ENCODE results near the gene CDK14.

CDK14 gene

GRCh38 chr7:90690159-90690858, 94.2 kb downstream of the CDK14 start:
- TF ChIP-seq POLR2AphosphoS5 (IDR thresholded peaks at IDR 0.05; ENCODE audit: low read depth, low read length) (no peak), TAF1 (IDR thresholded peaks at IDR 0.05; ENCODE audit: borderline replicate concordance, low read depth, low read length) (no peak), POLR2A (IDR thresholded peaks at IDR 0.05; ENCODE audit: low read depth, low read length) (no peak)
- DNase-seq (ENCODE audit: insufficient read length), result no peak
- peak; percentile 17 for FAIRE-seq

- TF ChIP-seq POLR2AphosphoS5 (IDR thresholded peaks at IDR 0.05; ENCODE audit: low read depth, low read length) (no peak), POLR2A (IDR thresholded peaks at IDR 0.05; ENCODE audit: low read depth, low read length) (no peak), TAF1 (IDR thresholded peaks at IDR 0.05; ENCODE audit: borderline replicate concordance, low read depth, low read length) (no peak)
- no peak for FAIRE-seq
- DNase-seq (ENCODE audit: insufficient read length), result no peak
Measured at GRCh38 chr7:90692396-90692795, 96.3 kb downstream of the CDK14 start.

- FAIRE-seq, result no peak
- no peak for TF ChIP-seq TAF1 (IDR thresholded peaks at IDR 0.05; ENCODE audit: borderline replicate concordance, low read depth, low read length)
- no peak for DNase-seq (ENCODE audit: insufficient read length)
Measured at GRCh38 chr7:90692947-90693346, 96.8 kb downstream of the CDK14 start.

GRCh38 chr7:90693939-90694338, 97.8 kb downstream of the CDK14 start:
- FAIRE-seq (no peak), DNase-seq (ENCODE audit: insufficient read length) (no peak)
- no peak for TF ChIP-seq POLR2A (IDR thresholded peaks at IDR 0.05; ENCODE audit: low read depth, low read length)
- TF ChIP-seq POLR2AphosphoS5 (IDR thresholded peaks at IDR 0.05; ENCODE audit: low read depth, low read length), result no peak
- TF ChIP-seq TAF1 (IDR thresholded peaks at IDR 0.05; ENCODE audit: borderline replicate concordance, low read depth, low read length), result no peak

- FAIRE-seq (no peak), DNase-seq (ENCODE audit: insufficient read length) (no peak)
- no peak for TF ChIP-seq POLR2AphosphoS5 (IDR thresholded peaks at IDR 0.05; ENCODE audit: low read depth, low read length)
- no peak for TF ChIP-seq TAF1 (IDR thresholded peaks at IDR 0.05; ENCODE audit: borderline replicate concordance, low read depth, low read length)
- TF ChIP-seq POLR2A (IDR thresholded peaks at IDR 0.05; ENCODE audit: low read depth, low read length), result no peak
Measured at GRCh38 chr7:90698616-90699015, 102.5 kb downstream of the CDK14 start.

GRCh38 chr7:90701021-90701420, 104.9 kb downstream of the CDK14 start:
- FAIRE-seq (no peak), DNase-seq (ENCODE audit: insufficient read length) (no peak)
- TF ChIP-seq POLR2A (IDR thresholded peaks at IDR 0.05; ENCODE audit: low read depth, low read length), result no peak
- TF ChIP-seq TAF1 (IDR thresholded peaks at IDR 0.05; ENCODE audit: borderline replicate concordance, low read depth, low read length), result no peak
- no peak for TF ChIP-seq POLR2AphosphoS5 (IDR thresholded peaks at IDR 0.05; ENCODE audit: low read depth, low read length)

GRCh38 chr7:90701771-90702170, 105.7 kb downstream of the CDK14 start:
- TF ChIP-seq POLR2AphosphoS5 (IDR thresholded peaks at IDR 0.05; ENCODE audit: low read depth, low read length) (no peak), POLR2A (IDR thresholded peaks at IDR 0.05; ENCODE audit: low read depth, low read length) (no peak), TAF1 (IDR thresholded peaks at IDR 0.05; ENCODE audit: borderline replicate concordance, low read depth, low read length) (no peak)
- DNase-seq (ENCODE audit: insufficient read length), result no peak
- FAIRE-seq, result no peak

- FAIRE-seq, result peak; percentile 46
- TF ChIP-seq POLR2A (IDR thresholded peaks at IDR 0.05; ENCODE audit: low read depth, low read length) (no peak), TAF1 (IDR thresholded peaks at IDR 0.05; ENCODE audit: borderline replicate concordance, low read depth, low read length) (no peak), POLR2AphosphoS5 (IDR thresholded peaks at IDR 0.05; ENCODE audit: low read depth, low read length) (no peak)
- no peak for DNase-seq (ENCODE audit: insufficient read length)
Measured at GRCh38 chr7:90705391-90706071, 109.4 kb downstream of the CDK14 start.

- FAIRE-seq (no peak), DNase-seq (ENCODE audit: insufficient read length) (no peak)
Measured at GRCh38 chr7:90706072-90706716, 110.1 kb downstream of the CDK14 start.

GRCh38 chr7:90708841-90709317, 112.8 kb downstream of the CDK14 start:
- TF ChIP-seq POLR2AphosphoS5 (IDR thresholded peaks at IDR 0.05; ENCODE audit: low read depth, low read length) (no peak), TAF1 (IDR thresholded peaks at IDR 0.05; ENCODE audit: borderline replicate concordance, low read depth, low read length) (no peak), POLR2A (IDR thresholded peaks at IDR 0.05; ENCODE audit: low read depth, low read length) (no peak)
- DNase-seq (ENCODE audit: insufficient read length) (no peak), FAIRE-seq (no peak)

More at GRCh38 chr7:90706072-90706716, 110.1 kb downstream of the CDK14 start:
- TF ChIP-seq TAF1 (IDR thresholded peaks at IDR 0.05; ENCODE audit: borderline replicate concordance, low read depth, low read length), result no peak
- TF ChIP-seq POLR2AphosphoS5 (IDR thresholded peaks at IDR 0.05; ENCODE audit: low read depth, low read length), result no peak
- no peak for TF ChIP-seq POLR2A (IDR thresholded peaks at IDR 0.05; ENCODE audit: low read depth, low read length)

- FAIRE-seq (peak; percentile 92), DNase-seq (ENCODE audit: insufficient read length) (no peak)
- TF ChIP-seq POLR2AphosphoS5 (IDR thresholded peaks at IDR 0.05; ENCODE audit: low read depth, low read length) (no peak), POLR2A (IDR thresholded peaks at IDR 0.05; ENCODE audit: low read depth, low read length) (no peak), TAF1 (IDR thresholded peaks at IDR 0.05; ENCODE audit: borderline replicate concordance, low read depth, low read length) (no peak)
Measured at GRCh38 chr7:90709501-90710465, 113.7 kb downstream of the CDK14 start.
